ENCODE results near the gene IGDCC3.

- TF ChIP-seq CTCF (conservative IDR thresholded peaks at IDR 0.05; ENCODE audit: low read depth, low read length) (no peak), EZH2 (IDR thresholded peaks at IDR 0.05; ENCODE audit: borderline replicate concordance, low read depth, low read length, poor library complexity, severe bottlenecking) (no peak)
These were observed 43.2 kb upstream of the IGDCC3 start for GRCh38 chr15:65420975-65421359.

Data from A673 (cell line).